Measurements from ENCODE around the gene SIRT5.

DNA sequence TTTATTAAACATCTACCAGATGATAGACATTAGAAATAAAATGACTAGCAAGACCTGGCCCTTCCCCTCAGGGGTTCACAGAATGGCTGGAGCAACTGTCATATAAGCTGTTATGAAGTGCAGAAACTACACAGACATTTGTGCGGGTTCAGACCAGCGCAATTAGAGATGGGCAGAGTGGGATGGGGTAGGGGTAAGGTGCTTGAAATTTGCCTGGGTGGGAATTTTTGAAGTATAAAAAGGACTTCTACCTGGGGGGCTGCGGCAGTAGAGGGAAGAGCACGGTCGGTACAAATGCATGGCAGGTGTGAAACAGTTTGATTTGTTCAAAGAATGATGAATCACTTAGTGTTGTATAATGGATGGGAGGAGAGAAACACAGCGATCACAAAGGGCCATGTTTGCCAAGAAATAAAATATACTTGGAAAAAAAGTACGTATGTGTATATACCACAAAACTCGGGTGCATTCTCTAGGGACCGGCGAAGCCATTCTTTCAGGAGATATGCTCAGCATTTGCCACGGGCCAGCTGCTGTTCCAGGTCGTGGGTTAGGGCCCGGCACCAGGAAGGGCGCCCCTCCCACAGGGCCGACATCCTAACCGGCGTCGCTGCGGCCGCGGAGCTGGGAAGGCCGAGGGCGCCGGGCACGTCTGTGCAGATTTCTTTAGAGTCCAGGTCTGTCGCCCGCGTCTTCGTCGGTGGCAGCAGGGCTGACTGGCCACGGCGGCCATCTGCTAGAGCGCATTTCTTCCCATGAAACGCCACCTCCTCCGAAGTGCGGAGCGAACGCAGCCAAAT, 39.9 kb downstream of the SIRT5 start:
- TF ChIP-seq TAF1 (IDR thresholded peaks at IDR 0.05; ENCODE audit: borderline replicate concordance, insufficient read depth, low read length) = no peak
- no peak for TF ChIP-seq POLR2AphosphoS5 (IDR thresholded peaks at IDR 0.05; ENCODE audit: low read depth, low read length)
